HG03565 (cell line): ENCODE measurements around the gene SEC23A.
"Not testable (repeated sequence)": the region's sequence is repeated elsewhere in the genome, so short reads cannot be mapped to it uniquely, and the experiment has no call there.

Experiments
- ATAC-seq: cut with Tn5 transposase; IDR thresholded peaks from one replicate; pipeline ENCODE4 v1.9.1; 2021; ENCODE audit warnings: mild to moderate bottlenecking, moderate library complexity; ENCODE audit not compliant: unreplicated experiment

SEC23A gene

GRCh38 chr14:39094515-39094914, 8.5 kb downstream of the SEC23A start:
- no peak for ATAC-seq

DNA sequence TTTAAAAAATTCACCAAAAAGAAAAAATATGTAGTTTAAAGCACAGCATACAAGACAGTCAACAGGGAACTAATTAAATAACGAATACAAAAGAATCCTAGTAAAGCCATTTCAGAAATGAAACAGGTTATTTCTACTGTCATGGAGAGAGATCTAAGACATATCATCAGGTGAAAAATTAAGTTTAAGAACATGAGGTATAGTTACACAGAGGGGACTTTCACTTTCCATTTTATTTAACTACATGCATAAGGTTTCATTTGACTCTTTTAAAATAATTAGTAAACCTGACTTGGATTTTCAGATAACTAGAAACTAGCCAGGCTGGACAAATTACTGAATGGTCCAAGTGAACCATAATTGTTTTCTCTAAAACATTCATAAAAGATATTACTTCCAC, 11.3 kb downstream of the SEC23A start:
- no peak for ATAC-seq

DNA sequence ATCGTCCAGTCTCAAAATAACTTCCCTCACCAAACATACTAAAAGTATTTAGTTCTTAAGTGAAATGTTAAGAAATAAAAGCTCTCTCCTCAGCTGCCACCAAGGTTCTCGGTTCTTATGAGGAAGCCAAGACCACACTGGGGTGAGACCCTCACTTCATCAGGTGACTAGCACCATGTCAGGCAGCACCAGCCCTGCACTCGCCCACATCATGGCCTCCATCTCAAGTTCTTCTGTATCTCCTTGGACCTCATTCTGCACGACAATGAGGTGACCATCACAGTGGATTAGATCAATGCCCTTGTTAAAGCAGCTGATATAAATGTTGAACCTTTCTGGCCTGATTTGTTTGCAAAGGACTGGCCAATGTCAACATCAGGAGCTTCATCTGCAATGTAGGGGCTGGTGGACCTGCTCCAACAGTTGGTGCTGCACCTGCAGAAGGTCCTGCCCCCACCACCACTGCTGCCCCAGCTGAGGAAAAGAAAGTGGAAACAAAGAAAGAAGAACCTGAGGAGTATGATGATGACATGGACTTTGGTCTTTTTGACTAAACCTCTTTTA, 12.4 kb downstream of the SEC23A start:
- ATAC-seq: no peak

- no peak for ATAC-seq
These were observed 15.5 kb downstream of the SEC23A start for GRCh38 chr14:39087493-39087892.

DNA sequence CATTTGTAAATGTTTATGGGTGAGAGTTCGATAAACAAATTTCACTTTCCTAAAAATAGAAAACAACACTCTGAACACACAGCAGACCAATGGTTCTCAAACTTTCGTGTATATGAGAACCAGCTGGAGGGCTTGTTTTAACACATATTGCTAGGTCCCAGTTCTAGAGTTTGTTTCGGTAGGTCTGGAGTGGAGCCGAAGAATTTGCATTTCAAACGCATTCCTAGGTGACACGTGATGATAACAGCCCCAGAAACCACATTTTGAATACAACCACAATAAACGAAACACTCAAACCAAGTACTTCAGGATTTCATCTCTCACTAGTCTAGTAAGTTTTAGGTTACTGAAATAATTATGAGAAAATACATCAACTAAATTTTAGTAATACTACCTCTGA, 17.1 kb downstream of the SEC23A start:
- no peak for ATAC-seq

GRCh38 chr14:39083127-39083526, 19.9 kb downstream of the SEC23A start:
- ATAC-seq: no peak

- no peak for ATAC-seq
These were observed 22.1 kb downstream of the SEC23A start for GRCh38 chr14:39080886-39081285.

DNA sequence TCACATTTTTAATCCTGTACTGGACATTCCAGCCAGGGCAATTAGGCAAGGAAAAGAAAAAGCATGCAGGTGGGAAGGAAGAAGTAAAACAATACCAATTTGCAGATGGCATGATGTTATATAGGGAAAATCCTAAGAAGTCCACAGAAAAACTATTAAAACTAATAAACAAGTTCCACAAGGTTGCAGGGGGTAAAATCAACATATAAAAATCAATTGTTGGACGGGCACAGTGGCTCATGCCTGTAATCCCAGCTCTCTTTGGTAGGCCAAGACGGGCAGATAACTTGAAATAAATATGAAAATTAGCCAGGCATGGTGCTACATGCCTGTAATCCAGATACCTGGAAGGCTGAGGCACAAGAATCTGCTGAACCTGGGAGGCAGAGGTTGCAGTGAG, 31.9 kb downstream of the SEC23A start:
- no peak for ATAC-seq

DNA sequence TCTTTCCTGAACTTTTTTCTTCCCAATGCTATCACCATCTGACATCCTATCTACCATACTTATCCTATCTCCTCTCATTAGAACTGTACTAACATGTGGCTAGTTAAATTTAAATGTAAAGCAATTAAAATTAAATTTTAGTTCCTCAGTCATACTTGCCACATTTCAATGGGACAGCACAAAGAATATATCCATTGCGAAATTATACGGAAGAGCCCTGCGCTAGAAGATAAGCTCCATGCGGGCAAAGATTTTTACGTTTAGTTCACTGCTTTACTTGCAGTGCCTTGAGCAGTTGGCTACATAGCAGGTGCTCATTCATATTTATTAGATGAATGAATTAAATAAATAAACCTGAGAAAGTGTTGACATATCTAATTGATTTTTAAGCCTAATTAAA, 33.1 kb downstream of the SEC23A start:
- ATAC-seq: no peak

DNA sequence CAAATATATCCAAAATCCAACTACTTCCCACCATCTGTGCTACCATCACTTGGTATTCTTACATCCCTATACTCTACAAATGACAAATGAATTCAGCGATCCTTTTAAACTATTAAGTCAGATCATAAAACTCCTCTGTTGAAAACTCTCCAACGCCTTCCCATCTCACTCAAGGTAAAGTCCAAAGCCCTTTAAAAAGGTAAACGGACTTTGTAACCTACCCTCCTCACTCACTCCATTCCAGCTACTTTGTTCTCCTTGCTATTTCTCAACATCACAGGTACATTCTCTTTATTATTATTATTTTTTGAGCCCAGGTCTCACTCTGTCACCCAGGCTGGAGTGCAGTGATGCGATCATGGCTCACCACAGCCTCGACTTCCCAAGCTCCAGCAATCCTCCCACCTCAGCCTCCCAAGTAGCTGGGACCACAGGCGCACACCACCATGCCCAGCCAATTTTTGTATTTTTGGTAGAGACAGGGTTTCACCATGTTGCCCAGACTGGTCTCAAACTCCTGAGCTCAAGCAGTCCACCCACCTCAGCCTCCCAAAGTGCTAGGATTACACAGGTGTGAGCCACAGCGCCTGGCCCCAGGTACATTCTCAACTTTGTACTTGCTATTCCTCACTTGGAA, 33.7 kb downstream of the SEC23A start:
- not testable (repeated sequence) for ATAC-seq

- peak; percentile 99 for ATAC-seq
These were observed 42.1 kb downstream of the SEC23A start for GRCh38 chr14:39060818-39061437.

- no peak for ATAC-seq
These were observed 47.1 kb downstream of the SEC23A start for GRCh38 chr14:39055786-39056474.

GRCh38 chr14:39052869-39053454, 50.1 kb downstream of the SEC23A start:
- ATAC-seq: not testable (repeated sequence)

DNA sequence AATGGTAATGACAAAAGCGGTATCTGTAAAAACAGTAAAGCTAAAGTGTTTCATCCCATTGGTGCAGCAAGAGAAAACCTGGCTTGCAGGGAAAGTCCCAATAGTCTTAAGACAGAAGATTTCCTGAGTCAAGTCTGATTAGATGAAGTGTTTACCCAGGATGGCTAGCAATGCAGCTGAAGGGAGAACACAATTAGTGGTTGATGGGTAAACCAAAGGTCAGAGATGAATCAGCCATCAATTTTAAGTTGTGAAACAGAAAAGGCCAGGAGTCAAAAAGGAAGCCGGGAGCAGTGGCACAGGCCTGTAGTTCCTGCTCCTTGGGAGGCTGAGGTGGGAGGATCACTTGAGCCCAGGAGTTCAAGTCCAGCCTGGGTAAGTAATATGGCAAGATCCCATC, 52.6 kb downstream of the SEC23A start:
- ATAC-seq: peak; percentile 51

- ATAC-seq: not testable (repeated sequence)
These were observed 57.1 kb downstream of the SEC23A start for GRCh38 chr14:39045889-39046288.

DNA sequence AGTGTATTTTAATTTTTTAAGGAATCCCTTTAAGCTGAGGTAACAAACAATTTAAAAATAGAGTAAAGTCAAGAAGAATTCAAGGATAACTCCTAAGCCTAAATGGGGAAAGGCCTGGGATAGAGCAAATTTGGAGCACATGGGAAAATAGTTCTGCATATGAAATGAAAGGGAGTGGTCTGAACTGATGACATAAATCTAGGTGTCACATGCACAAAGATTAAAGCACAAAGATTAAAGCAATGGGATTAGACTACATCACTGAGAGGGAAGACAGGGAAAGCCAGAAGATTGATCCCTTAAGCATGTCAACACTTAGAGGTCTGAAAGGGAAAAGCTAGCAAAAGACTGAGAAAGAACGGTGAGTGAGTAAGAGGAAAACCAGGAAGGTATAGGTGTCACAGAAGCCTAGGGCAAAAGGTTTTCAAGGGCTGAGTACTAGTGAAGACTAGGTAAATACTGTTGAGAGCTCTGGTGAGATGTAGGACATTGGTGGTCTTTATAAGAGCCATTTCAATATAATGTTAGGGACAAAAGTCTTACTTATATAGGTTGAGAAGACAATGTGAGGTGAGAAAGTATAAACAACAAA, 59.6 kb downstream of the SEC23A start:
- no peak for ATAC-seq

GRCh38 chr14:39040529-39040928, 62.5 kb downstream of the SEC23A start:
- no peak for ATAC-seq

GRCh38 chr14:39038542-39038941, 64.5 kb downstream of the SEC23A start:
- ATAC-seq: peak; percentile 54

DNA sequence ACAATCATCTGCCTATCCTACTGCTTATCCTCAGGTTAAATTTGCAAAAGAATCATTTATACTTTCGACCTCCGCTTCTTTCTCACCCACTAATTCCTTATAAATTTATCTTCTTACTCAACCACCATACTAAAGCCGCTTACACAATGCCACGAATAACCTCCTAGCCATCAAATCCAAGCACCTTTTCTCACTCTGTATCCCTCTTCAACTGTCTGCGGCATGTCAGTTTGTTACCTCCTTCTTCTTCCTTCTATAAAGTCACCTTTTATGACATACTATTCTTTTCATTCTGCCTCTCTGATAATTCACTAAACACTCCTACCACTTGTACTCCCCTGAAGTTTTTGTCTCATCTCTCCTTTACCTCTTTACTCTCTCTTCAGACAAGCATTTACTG, 66.3 kb downstream of the SEC23A start:
- no peak for ATAC-seq

GRCh38 chr14:39035336-39035735, 67.7 kb downstream of the SEC23A start:
- no peak for ATAC-seq
